Stimulated activated CD8-positive, alpha-beta memory T cell treated with anti-CD3 and anti-CD28 coated beads, Interleukin-15, amount 100 ng/mL, for 1 hour (primary cell): Measurements from ENCODE around the gene ATP10D.
"Not testable (repeated sequence)": the region's sequence is repeated elsewhere in the genome, so short reads cannot be mapped to it uniquely, and the experiment has no call there.

Source experiments
- DNase-seq: peaks from one replicate; pipeline ENCODE4 v3.0.0-alpha.2; 2020; ENCODE audit warnings: low read depth

ATP10D gene

GRCh38 chr4:47485047-47485692 lies at the start of gene ATP10D:
Gene ATP10D (plus strand): TSS chr4:47485275. CDS start chr4:47512541, 27,266 bp downstream.
- peak; percentile 60 for DNase-seq

- DNase-seq: no peak
Observed at GRCh38 chr4:47442980-47443379, 42.1 kb upstream of the ATP10D start.

- no peak for DNase-seq
Observed at GRCh38 chr4:47444031-47444430, 41.0 kb upstream of the ATP10D start.

- no peak for DNase-seq
Observed at GRCh38 chr4:47451657-47452056, 33.4 kb upstream of the ATP10D start.

- DNase-seq: no peak
Observed at GRCh38 chr4:47462799-47463234, 22.3 kb upstream of the ATP10D start.

- DNase-seq: peak; percentile 97
Observed at GRCh38 chr4:47463235-47463956, 21.7 kb upstream of the ATP10D start, which contains the start of gene COMMD8. Gene COMMD8 (minus strand): TSS chr4:47463702. CDS start chr4:47463651, 51 bp downstream.

- no peak for DNase-seq
Observed at GRCh38 chr4:47465004-47465403, 20.1 kb upstream of the ATP10D start.

GRCh38 chr4:47466056-47466785 lies 18.9 kb upstream of the ATP10D start:
- no peak for DNase-seq

GRCh38 chr4:47468706-47469365 lies 16.2 kb upstream of the ATP10D start:
- no peak for DNase-seq

GRCh38 chr4:47469951-47470350 lies 15.1 kb upstream of the ATP10D start:
- no peak for DNase-seq

GRCh38 chr4:47471064-47471463 lies 14.0 kb upstream of the ATP10D start:
- no peak for DNase-seq

- no peak for DNase-seq
Observed at GRCh38 chr4:47471591-47471990, 13.5 kb upstream of the ATP10D start.

- DNase-seq: no peak
Observed at GRCh38 chr4:47473141-47473750, 11.8 kb upstream of the ATP10D start.

- no peak for DNase-seq
Observed at GRCh38 chr4:47474799-47475198, 10.3 kb upstream of the ATP10D start.

- no peak for DNase-seq
Observed at GRCh38 chr4:47475411-47475810, 9.7 kb upstream of the ATP10D start.

GRCh38 chr4:47478804-47479203 lies 6.3 kb upstream of the ATP10D start:
- DNase-seq: no peak

GRCh38 chr4:47482326-47482725 lies 2.7 kb upstream of the ATP10D start:
- DNase-seq: no peak

GRCh38 chr4:47483745-47484144 lies 1.3 kb upstream of the ATP10D start:
- DNase-seq: no peak

GRCh38 chr4:47484168-47484567 lies 907 bp upstream of the ATP10D start:
- DNase-seq: no peak

- no peak for DNase-seq
Observed at GRCh38 chr4:47485768-47486167, 693 bp downstream of the ATP10D start.

- no peak for DNase-seq
Observed at GRCh38 chr4:47486231-47486673, 1.2 kb downstream of the ATP10D start.

- DNase-seq: not testable (repeated sequence)
Observed at GRCh38 chr4:47486727-47487126, 1.7 kb downstream of the ATP10D start.
